ENCODE results near the gene CCNK.

Gene CCNK

GRCh38 chr14:99465288-99465687 is 15.9 kb upstream of the CCNK start:
- no peak overlapping the region for H3K4me3 ChIP-seq (replicated peaks; ENCODE audit: low read depth, low read length)
- DNase-seq (ENCODE audit: low read depth): no peak
- no peak for TF ChIP-seq CTCF (IDR thresholded peaks at IDR 0.05; ENCODE audit: low read length, missing control alignments)

GRCh38 chr14:99466758-99467157 is 14.5 kb upstream of the CCNK start:
- no peak for TF ChIP-seq CTCF (IDR thresholded peaks at IDR 0.05; ENCODE audit: low read length, missing control alignments)
- H3K4me3 ChIP-seq (replicated peaks; ENCODE audit: low read depth, low read length): no peak overlapping the region
- DNase-seq (ENCODE audit: low read depth): no peak

- TF ChIP-seq CTCF (IDR thresholded peaks at IDR 0.05; ENCODE audit: low read length, missing control alignments): no peak
- H3K4me3 ChIP-seq (replicated peaks; ENCODE audit: low read depth, low read length): no peak overlapping the region
- DNase-seq (ENCODE audit: low read depth): no peak
Measured at GRCh38 chr14:99467336-99468078, 13.7 kb upstream of the CCNK start.

GRCh38 chr14:99468081-99468480 is 13.1 kb upstream of the CCNK start:
- no peak overlapping the region for H3K4me3 ChIP-seq (replicated peaks; ENCODE audit: low read depth, low read length)
- DNase-seq (ENCODE audit: low read depth): no peak
- no peak for TF ChIP-seq CTCF (IDR thresholded peaks at IDR 0.05; ENCODE audit: low read length, missing control alignments)

- no peak overlapping the region for H3K4me3 ChIP-seq (replicated peaks; ENCODE audit: low read depth, low read length)
- DNase-seq (ENCODE audit: low read depth): no peak
- TF ChIP-seq CTCF (IDR thresholded peaks at IDR 0.05; ENCODE audit: low read length, missing control alignments): no peak
Measured at GRCh38 chr14:99468836-99469592, 12.2 kb upstream of the CCNK start.

- H3K4me3 ChIP-seq (replicated peaks; ENCODE audit: low read depth, low read length): no peak overlapping the region
- no peak for DNase-seq (ENCODE audit: low read depth)
- TF ChIP-seq CTCF (IDR thresholded peaks at IDR 0.05; ENCODE audit: low read length, missing control alignments): no peak
Measured at GRCh38 chr14:99471731-99472130, 9.5 kb upstream of the CCNK start.
